GM18873 (cell line): ENCODE results near the gene PI4K2A.
A peak's percentile ranks its signal among the peaks of the same experiment; 100 is the strongest.
"Not testable (repeated sequence)": the region's sequence is repeated elsewhere in the genome, so short reads cannot be mapped to it uniquely, and the experiment has no call there.

Experiments used
- ATAC-seq: cut with Tn5 transposase; IDR thresholded peaks from one replicate; pipeline ENCODE4 v1.9.1; 2021; ENCODE audit warnings: mild to moderate bottlenecking, moderate library complexity, moderate number of reproducible peaks; ENCODE audit not compliant: unreplicated experiment, low FRiP score

PI4K2A gene

DNA sequence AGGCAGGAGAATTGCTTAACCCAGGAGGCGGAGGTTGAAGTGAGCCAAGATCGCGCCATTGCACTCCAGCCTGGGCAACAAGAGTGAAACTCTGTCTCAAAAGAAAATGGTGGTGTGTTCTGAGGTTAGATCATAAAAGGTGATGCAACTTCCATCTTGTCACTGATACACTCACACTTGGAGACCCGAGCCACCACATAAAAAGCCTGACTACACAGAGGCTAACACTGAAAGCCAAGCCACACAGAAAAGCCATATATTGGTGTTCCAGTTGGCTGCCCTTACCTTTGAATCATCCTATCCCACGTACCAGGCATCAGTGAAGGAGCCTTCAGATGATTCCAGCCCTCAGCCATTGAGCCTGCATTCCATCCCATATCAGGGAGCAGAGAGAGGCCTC is 11.2 kb upstream of the PI4K2A start:
- ATAC-seq: no peak

GRCh38 chr10:97631098-97631497 is 9.4 kb upstream of the PI4K2A start:
- ATAC-seq: no peak

GRCh38 chr10:97632949-97633884 is 7.3 kb upstream of the PI4K2A start, which contains the start of gene MORN4:
MORN4 (minus strand) TSS chr10:97633500; CDS start chr10:97619653, 13,847 bp downstream.
- ATAC-seq: peak; percentile 87

DNA sequence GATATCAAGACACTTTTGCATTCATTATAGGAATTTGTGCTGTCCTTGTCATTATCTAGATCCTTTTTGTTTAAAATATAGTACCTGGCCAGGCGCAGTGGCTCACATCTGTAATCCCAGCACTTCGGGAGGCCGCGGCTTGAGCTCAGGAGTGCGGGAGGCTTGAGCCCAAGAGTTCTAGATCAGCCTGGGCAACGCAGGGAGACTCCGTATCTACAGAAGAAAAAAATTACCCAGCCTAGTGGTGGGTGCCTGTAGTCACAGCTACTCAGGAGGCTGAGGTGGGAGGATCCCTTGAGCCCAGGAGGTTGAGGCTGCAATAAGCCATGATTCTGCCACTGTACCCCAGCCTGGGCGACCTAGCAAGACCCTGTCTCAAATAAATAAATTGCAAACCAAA is 6.5 kb upstream of the PI4K2A start:
- ATAC-seq: no peak

- ATAC-seq: no peak
These were observed 4.9 kb upstream of the PI4K2A start for GRCh38 chr10:97635577-97635976.

GRCh38 chr10:97639090-97639489 is 1.4 kb upstream of the PI4K2A start:
- ATAC-seq: not testable (repeated sequence)

GRCh38 chr10:97640868-97641811 is 669 bp downstream of the PI4K2A start:
- ATAC-seq: peak; percentile 13

- not testable (repeated sequence) for ATAC-seq
These were observed 2.1 kb downstream of the PI4K2A start for GRCh38 chr10:97642471-97643159.

DNA sequence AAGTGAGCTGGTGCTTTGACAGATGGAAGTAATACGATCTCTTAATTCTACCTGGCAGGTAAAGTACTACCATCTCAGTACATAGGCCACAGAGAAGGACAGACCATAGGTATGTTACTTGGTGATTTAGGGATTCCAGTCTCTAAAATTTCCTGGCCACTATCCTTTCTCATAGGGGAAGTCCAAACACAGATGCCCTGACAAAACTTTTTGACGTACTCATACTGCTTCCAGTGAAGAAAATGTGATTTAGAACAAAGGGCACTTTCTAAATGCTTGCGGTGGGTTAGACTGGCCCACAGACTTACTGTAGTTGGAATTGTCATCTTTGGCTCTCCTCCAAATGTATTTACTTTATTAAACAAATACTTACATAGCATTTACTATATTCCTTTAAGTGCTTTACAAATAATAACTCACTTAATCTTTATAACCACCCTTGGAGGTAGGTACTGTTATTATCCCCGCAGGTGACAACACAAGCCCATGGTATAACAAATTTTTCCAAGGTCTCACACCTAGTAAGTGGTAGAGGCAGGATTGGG is 3.0 kb downstream of the PI4K2A start:
- no peak for ATAC-seq

GRCh38 chr10:97644936-97645335 is 4.5 kb downstream of the PI4K2A start:
- no peak for ATAC-seq

- no peak for ATAC-seq
These were observed 7.1 kb downstream of the PI4K2A start for GRCh38 chr10:97647556-97647955.

DNA sequence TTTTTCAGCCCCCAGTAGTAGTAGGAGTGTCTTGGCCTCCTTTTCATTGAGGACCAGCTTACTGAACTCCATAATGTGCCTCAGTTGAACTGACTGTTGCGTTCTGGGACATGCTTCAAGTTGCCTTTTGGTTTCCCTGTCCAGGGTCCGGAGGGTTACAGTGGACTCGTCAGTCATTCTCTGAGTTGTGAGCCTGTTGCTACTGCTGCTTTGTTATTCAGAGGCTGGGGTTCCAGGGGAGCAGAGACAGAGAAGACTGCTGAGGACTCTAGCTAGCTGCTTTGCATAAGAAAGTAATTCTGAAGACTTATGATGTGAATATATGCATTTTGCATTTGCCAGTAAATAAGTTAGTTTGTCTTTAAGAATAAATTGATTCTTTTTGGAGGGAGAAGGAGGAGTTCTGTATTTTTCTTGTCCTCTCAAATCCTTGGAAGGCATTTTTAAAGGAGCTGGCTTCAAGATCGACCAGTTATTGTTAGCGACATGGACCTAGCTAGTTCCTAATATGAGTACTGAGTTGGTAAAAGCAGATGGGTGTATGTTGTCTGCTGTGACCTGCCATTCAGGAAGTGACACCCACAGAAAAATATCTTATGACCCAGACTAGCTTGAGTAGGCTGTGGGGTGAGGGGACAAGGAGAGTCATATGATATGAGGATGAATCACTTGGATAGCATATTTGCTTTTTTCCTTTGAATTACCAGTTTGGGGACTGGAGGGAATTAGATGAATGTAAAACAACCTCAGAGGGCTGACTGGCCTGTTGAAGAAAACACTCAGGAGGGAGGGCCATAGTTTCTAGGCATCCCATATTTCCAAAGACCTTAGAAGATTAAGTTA is 8.3 kb downstream of the PI4K2A start:
- no peak for ATAC-seq

- not testable (repeated sequence) for ATAC-seq
These were observed 8.9 kb downstream of the PI4K2A start for GRCh38 chr10:97649405-97649750.

- no peak for ATAC-seq
These were observed 10.3 kb downstream of the PI4K2A start for GRCh38 chr10:97650726-97651125.

DNA sequence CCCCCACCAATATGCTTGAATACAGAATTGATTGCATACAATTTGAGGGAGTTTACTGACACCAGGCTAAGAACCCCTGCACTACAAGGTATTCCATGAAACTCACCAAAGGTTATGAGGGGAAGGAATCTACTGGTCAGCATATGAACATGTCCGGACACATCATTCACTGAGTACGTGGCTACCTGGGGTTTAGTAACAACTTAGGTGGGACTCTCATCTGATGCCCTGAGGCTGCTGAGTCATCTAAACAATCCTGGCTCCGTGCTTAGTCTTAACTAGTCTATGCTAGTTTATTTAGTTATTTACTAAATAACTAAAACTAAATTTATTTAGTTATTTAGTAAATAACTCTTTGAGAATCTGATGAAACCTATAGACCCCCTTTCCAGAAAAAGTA is 11.3 kb downstream of the PI4K2A start:
- ATAC-seq: no peak

DNA sequence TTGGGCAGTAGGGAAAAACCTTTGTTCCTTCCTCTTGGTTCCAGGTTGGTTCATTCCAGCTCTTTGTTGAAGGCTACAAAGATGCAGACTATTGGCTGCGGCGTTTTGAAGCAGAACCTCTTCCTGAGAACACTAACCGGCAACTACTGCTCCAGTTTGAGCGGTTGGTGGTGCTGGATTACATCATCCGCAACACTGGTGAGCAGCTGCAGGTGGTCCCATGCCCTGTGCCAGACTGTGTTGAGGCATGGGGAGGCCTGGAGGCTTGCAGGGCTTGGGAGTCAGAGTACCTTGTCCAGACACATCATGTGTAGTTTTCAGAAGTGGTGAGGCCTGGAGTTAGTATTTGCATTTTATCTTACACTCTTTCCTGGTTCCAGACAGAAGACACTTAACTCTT is 16.3 kb downstream of the PI4K2A start:
- ATAC-seq: no peak

DNA sequence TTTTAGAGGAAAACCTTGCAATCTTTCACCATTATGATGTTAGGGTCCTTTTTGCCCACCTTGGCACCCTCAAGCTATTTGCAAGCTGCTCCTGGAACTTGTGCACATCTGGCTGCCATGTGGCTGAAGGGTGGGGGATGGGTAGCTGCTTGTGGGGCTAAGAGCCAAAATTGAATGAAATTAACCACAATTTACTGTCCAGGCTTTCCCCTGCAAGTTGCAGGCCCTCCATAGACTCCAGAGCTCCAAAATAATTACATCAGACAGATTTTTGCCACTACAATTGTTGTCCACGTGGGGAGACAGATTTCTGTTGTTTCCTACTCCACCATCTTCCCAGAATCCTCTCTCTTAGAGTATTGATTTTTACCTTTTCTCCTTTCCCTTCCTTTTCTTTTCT is 19.1 kb downstream of the PI4K2A start:
- no peak for ATAC-seq

DNA sequence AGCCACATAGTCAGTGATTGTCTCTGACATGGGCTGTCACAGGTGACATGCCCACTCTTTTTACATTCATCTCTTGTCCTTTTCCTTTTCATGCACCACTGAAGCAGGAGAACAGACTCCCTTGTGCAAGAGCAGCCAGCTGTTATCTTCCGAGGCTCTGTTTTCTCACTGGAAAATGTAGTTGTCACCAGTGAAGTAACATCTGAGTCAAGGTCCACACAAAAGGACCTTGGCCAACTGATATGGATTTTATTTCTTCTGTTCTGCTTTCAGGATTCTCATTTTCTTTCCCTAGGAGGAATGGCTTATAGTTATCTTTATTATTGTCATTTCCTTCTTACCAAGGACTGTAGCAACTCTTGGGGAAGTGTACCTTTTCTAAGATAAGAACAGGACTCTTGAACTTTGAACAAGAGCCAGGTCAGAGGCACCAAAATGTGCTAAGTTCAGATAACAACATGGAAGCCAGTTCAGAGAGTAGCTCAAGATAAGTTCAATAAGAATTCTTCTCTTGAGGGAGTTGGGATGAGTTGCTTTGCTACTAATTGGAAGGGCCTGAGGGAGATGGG is 23.9 kb downstream of the PI4K2A start:
- no peak for ATAC-seq

GRCh38 chr10:97666992-97667391 is 26.5 kb downstream of the PI4K2A start:
- no peak for ATAC-seq
